H1 (cell line): ENCODE results near the gene VPS26A. TPM values are rescaled to one million over a fixed set of nuclear protein-coding genes. Genes with fewer than 3 reads are reported as not detected.

ENCODE experiments used
- CTCF ChIA-PET: fragments of 300-600 bp; sonication (Branson Sonifier 250); formaldehyde crosslinking; loops from one replicate; lab custom pipeline; 2021; ENCODE audit not compliant: partially characterized antibody; lab: Charles Lee
- POLR2A ChIA-PET: fragments of 300-600 bp; sonication (Branson Sonifier 250); formaldehyde crosslinking; loops from one replicate; lab custom pipeline; 2021; ENCODE audit warnings: inconsistent platforms; ENCODE audit not compliant: partially characterized antibody; lab: Charles Lee
- DNase-seq, 2 experiments: peaks; one replicate each; pipeline versions ENCODE4 v3.0.0 to v3.0.0-alpha.2; 2010 to 2022; ENCODE audit warnings: low spot score in 2 of 2, low read depth in 1 of 2, mixed read lengths in 1 of 2
- FAIRE-seq: peaks from 2 replicates; lab custom pipeline; 2011; peaks lifted over from hg19 to GRCh38; lab: Jason Lieb, UNC
- H2AFZ ChIP-seq: 2 replicates; pipeline ENCODE4 v1.8.1; 2012; ENCODE audit warnings: low read length, inconsistent platforms
- H2AK5ac ChIP-seq: 2 replicates; pipeline ENCODE4 v1.6.1; 2013; ENCODE audit warnings: low read depth, low read length
- H2BK120ac ChIP-seq: replicated peaks from 2 replicates; pipeline ENCODE3; 2013; ENCODE audit warnings: low read depth, low read length, inconsistent platforms
- H2BK12ac ChIP-seq: 2 replicates; pipeline ENCODE4 v1.6.1; 2013; ENCODE audit warnings: low read depth, low read length
- H2BK15ac ChIP-seq: 2 replicates; pipeline ENCODE4 v1.6.1; 2013; ENCODE audit warnings: low read length
- H2BK20ac ChIP-seq: 2 replicates; pipeline ENCODE4 v1.6.1; 2013; ENCODE audit warnings: low read length
- H2BK5ac ChIP-seq: 2 replicates; pipeline ENCODE4 v1.6.1; 2013; ENCODE audit warnings: low read depth, low read length
- H3K14ac ChIP-seq: 2 replicates; pipeline ENCODE4 v1.6.1; 2013; ENCODE audit warnings: inconsistent platforms; ENCODE audit not compliant: insufficient read length
- H3K18ac ChIP-seq: 2 replicates; pipeline ENCODE4 v1.6.1; 2013; ENCODE audit warnings: low read length; ENCODE audit errors: extremely low read depth
- H3K23ac ChIP-seq: 2 replicates; pipeline ENCODE4 v1.6.1; 2013; ENCODE audit warnings: inconsistent platforms; ENCODE audit not compliant: insufficient read length
- H3K23me2 ChIP-seq: 2 replicates; pipeline ENCODE4 v1.6.1; 2013; ENCODE audit warnings: low read depth, low read length
- H3K27ac ChIP-seq: 2 replicates; pipeline ENCODE4 v1.6.1; 2011; ENCODE audit warnings: low read depth, low read length, inconsistent platforms
- H3K27me3 ChIP-seq, 4 experiments: replicated peaks in 1 of 4; 1 replicate in 1 of 4; 2 replicates in 3 of 4; pipeline versions ENCODE4 v1.6.1 to v1.8.1; 2011 to 2013; ENCODE audit warnings: low read length in 3 of 4, mild to moderate bottlenecking in 3 of 4, inconsistent platforms in 2 of 4, mixed read lengths in 2 of 4, moderate library complexity in 1 of 4; ENCODE audit not compliant: control insufficient read depth in 3 of 4, insufficient read depth in 3 of 4; ENCODE audit errors: extremely low read depth in 1 of 4
- H3K36me3 ChIP-seq, 4 experiments: 2 replicates each; pipeline versions ENCODE4 v1.6.1 to v1.8.1; 2011 to 2013; ENCODE audit warnings: mild to moderate bottlenecking in 4 of 4, low read length in 3 of 4, moderate library complexity in 2 of 4, control low read depth in 1 of 4, inconsistent platforms in 1 of 4; ENCODE audit not compliant: insufficient read depth in 4 of 4, control insufficient read depth in 2 of 4
- H3K4ac ChIP-seq: replicated peaks from 2 replicates; pipeline ENCODE3; 2013; ENCODE audit warnings: low read length, low read depth, mixed read lengths, inconsistent platforms; ENCODE audit not compliant: insufficient read length
- H3K4me1 ChIP-seq, 4 experiments: replicated peaks in 1 of 4; 1 replicate in 1 of 4; 2 replicates in 3 of 4; pipeline versions ENCODE4 v1.6.1 to v1.8.1; 2011 to 2013; ENCODE audit warnings: low read length in 3 of 4, inconsistent platforms in 2 of 4, mixed read lengths in 1 of 4; ENCODE audit not compliant: insufficient read depth in 4 of 4, control insufficient read depth in 3 of 4
- H3K4me2 ChIP-seq, 2 experiments: 2 replicates each; pipeline versions ENCODE4 v1.6.1 to v1.8.1; 2011 to 2013; ENCODE audit warnings: low read depth in 2 of 2, low read length in 2 of 2, control low read depth in 1 of 2, inconsistent platforms in 1 of 2, mild to moderate bottlenecking in 1 of 2; ENCODE audit not compliant: insufficient read depth in 1 of 2
- H3K4me3 ChIP-seq, 4 experiments: fragments of 200-600, 300-600 bp in 1 of 4; sonication (generic), shearing (Covaris generic), sonication (Bioruptor Twin) in 1 of 4; 2 replicates each; pipeline versions ENCODE4 v1.5.1 to v1.8.1; 2011 to 2016; ENCODE audit warnings: low read length in 4 of 4, low read depth in 3 of 4, control low read depth in 2 of 4, inconsistent platforms in 2 of 4, mild to moderate bottlenecking in 2 of 4, mixed read lengths in 1 of 4, moderate library complexity in 1 of 4; ENCODE audit not compliant: insufficient read depth in 2 of 4; ENCODE audit errors: extremely low read depth in 1 of 4
- H3K56ac ChIP-seq: replicated peaks from 2 replicates; pipeline ENCODE3; 2013; ENCODE audit warnings: low read depth, mild to moderate bottlenecking, mixed read lengths, low read length, inconsistent platforms; ENCODE audit not compliant: insufficient read length
- H3K79me1 ChIP-seq: 2 replicates; pipeline ENCODE4 v1.6.1; 2013; ENCODE audit warnings: low read depth, low read length, control low read depth
- H3K79me2 ChIP-seq, 2 experiments: 2 replicates each; pipeline versions ENCODE4 v1.6.1 to v1.8.1; 2012 to 2013; ENCODE audit warnings: low read length in 2 of 2, mild to moderate bottlenecking in 2 of 2, inconsistent platforms in 1 of 2; ENCODE audit not compliant: insufficient read depth in 2 of 2, control insufficient read depth in 1 of 2
- H3K9ac ChIP-seq, 4 experiments: replicated peaks in 1 of 4; 1 replicate in 1 of 4; 2 replicates in 3 of 4; pipeline versions ENCODE4 v1.6.1 to v1.8.1; 2011 to 2013; ENCODE audit warnings: low read depth in 3 of 4, low read length in 3 of 4, control low read depth in 2 of 4, mild to moderate bottlenecking in 2 of 4, moderate library complexity in 2 of 4, inconsistent platforms in 1 of 4; ENCODE audit errors: extremely low read depth in 1 of 4
- H3K9me3 ChIP-seq, 2 experiments: 2 replicates each; pipeline versions ENCODE4 v1.6.1 to v1.8.1; 2012 to 2013; ENCODE audit warnings: mild to moderate bottlenecking in 2 of 2, moderate library complexity in 2 of 2, control low read depth in 1 of 2, inconsistent platforms in 1 of 2, low read depth in 1 of 2, low read length in 1 of 2, mixed read lengths in 1 of 2; ENCODE audit not compliant: insufficient read depth in 2 of 2
- H4K20me1 ChIP-seq, 2 experiments: replicated peaks in 1 of 2; 2 replicates each; pipeline versions ENCODE3 to v1.8.1; 2011 to 2013; ENCODE audit warnings: inconsistent platforms in 2 of 2, low read length in 2 of 2, mild to moderate bottlenecking in 1 of 2; ENCODE audit not compliant: insufficient read depth in 2 of 2, control insufficient read depth in 1 of 2
- H4K5ac ChIP-seq: 2 replicates; pipeline ENCODE4 v1.6.1; 2013; ENCODE audit warnings: low read length, low read depth, mixed read lengths, inconsistent platforms; ENCODE audit not compliant: insufficient read length
- H4K8ac ChIP-seq: 2 replicates; pipeline ENCODE4 v1.8.0; 2013; ENCODE audit warnings: mild to moderate bottlenecking, moderate library complexity, low read length, inconsistent platforms; ENCODE audit not compliant: insufficient read depth; ENCODE audit errors: extremely low read depth
- H4K91ac ChIP-seq: replicated peaks from 2 replicates; pipeline ENCODE3; 2013; ENCODE audit warnings: low read length, mixed read lengths, inconsistent platforms; ENCODE audit not compliant: insufficient read length
- EZH2 ChIP-seq: fragments of 200-600 bp; sonication (generic); IDR thresholded peaks from 2 replicates; pipeline ENCODE4 v1.7.1; 2012; ENCODE audit warnings: low read depth, mild to moderate bottlenecking, moderate library complexity, low read length, inconsistent platforms; ENCODE audit not compliant: severe bottlenecking
- WGBS, 2 experiments: shearing (Covaris generic) in 1 of 2; methylation state at CpG; one replicate each; pipeline versions ENCODE4 v1.1.6 to v1.1.7; 2013 to 2015; ENCODE audit warnings: low lambda C conversion rate in 2 of 2, mixed read lengths in 2 of 2, inconsistent platforms in 1 of 2, low coverage in 1 of 2, missing lambda C conversion rate in 1 of 2; ENCODE audit not compliant: insufficient replicate concordance in 2 of 2, insufficient coverage in 1 of 2, insufficient read length in 1 of 2; ENCODE audit errors: extremely low coverage in 1 of 2, missing lambda C conversion rate in 1 of 2; 5-methylcytosine and 5-hydroxymethylcytosine counted together
- polyA plus RNA-seq, 7 experiments: library from polyadenylated mRNA; depleted of rRNA in 3 of 7; stranded (reverse) in 5 of 7; unstranded in 2 of 7; fragments of >200 nt in 5 of 7; fragments of 200-250 nt in 2 of 7; gene quantifications; 1 replicate in 5 of 7; 2 replicates in 1 of 7; 4 replicates in 1 of 7; pipeline versions ENCODE4 v1.2.1 to v1.2.3, GENCODE V29; 2011 to 2013; ENCODE audit warnings: missing spikeins in 2 of 7, mixed read lengths in 2 of 7
- total RNA-seq: library from RNA; stranded (reverse); fragmentation: NEBNext Ultra II Directional; extraction: Animal tissue kit (Norgen Biotek cat#: 25700); gene quantifications from 2 replicates; pipeline ENCODE4 v1.2.1, GENCODE V29; 2021

Gene VPS26A
- total and polyA plus RNA-seq, 2 of the 8 experiments (the other 6 are each of a cell fraction or from before 2014, with no cell fraction given), result 10.7 to 44.8 TPM

DNA sequence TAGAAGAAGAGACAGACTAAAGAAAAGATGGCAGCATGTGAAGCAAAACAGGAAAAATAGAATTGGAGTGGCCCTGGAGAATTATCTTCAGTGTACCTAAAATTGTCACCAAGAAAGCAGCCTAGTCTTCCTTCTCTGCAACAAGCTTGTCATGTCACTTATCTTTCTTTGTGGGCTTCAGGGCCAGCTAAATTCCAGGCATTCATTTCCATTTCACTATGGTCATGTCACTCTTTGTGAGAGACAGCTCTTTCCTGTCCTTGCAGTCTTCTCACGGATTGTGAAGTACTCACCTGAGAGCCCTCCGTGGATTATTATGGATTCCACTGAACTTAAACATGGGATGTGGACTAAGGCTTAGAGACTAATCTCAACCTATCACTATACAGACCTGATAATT is 87.1 kb downstream of the VPS26A start:
- TF ChIP-seq EZH2, result no peak
- WGBS, 2 experiments, result 50% methylated on average over 2 of the region's 2 CpGs; no CpG with 5 or more reads in 1 of the 2 experiments

More for the DNA sequence above, 87.1 kb downstream of the VPS26A start:
- Histone ChIP-seq H4K91ac (no peak overlapping the region), H3K4me3 (no peak overlapping the region), H3K79me1 (no peaks in the 10 kb centered on the region), H3K9me3 (no peaks in the 10 kb centered on the region), H3K4me2 (no peak overlapping the region), H4K5ac (no peak overlapping the region), H4K20me1 (peaks cover 0 to 1% of the 10 kb centered on the region in 2 experiments), H3K4ac (no peak overlapping the region), H2BK12ac (no peak overlapping the region), H3K36me3 (peaks cover 3 to 20% (median 18%) of the 10 kb centered on the region in 4 experiments; a peak in 7 of 8 replicates), H3K27ac (no peak overlapping the region), H3K23ac (no peak overlapping the region), H2BK120ac (no peak overlapping the region), H3K56ac (no peak overlapping the region), H3K9ac (no peak overlapping the region), H3K27me3 (no peaks in the 10 kb centered on the region), H2AK5ac (no peak overlapping the region), H3K23me2 (no peaks in the 10 kb centered on the region), H4K8ac (no peak overlapping the region), H3K79me2 (no peaks in the 10 kb centered on the region), H2BK5ac (no peak overlapping the region), H2BK20ac (no peak overlapping the region), H3K4me1 (no peaks in the 10 kb centered on the region), H2BK15ac (no peak overlapping the region), H2AFZ (no peak overlapping the region), H3K14ac (no peak overlapping the region), H3K18ac (no peak overlapping the region)
- no peak for DNase-seq
- ChIA-PET POLR2A (interaction anchor here (1.1 kb wide), 1 partner anchor 18 kb away, joined by 3 read pairs; no protein-coding TSS in a partner anchor), CTCF (interaction anchor here (1.4 to 1.9 kb wide), 4 partner anchors 11 to 197 kb away, joined by 3 to 9 read pairs (median 6); no protein-coding TSS in a partner anchor)
- FAIRE-seq, result no peak
